Thyroid gland (tissue), 4 donors: ENCODE data around the gene PIP4K2A. TPM values are rescaled to one million over a fixed set of nuclear protein-coding genes. Genes with fewer than 3 reads are reported as not detected.

Experiments
- DNase-seq, 2 donors: peaks; one replicate each; pipeline ENCODE4 v3.0.0-alpha.2; 2019
- H3K27ac ChIP-seq, 3 donors: fragments of 200-600 bp; sonication (generic); 1 replicate in 2 of 3; 2 replicates in 1 of 3; pipeline ENCODE4 v1.5.1; 2016 to 2019; ENCODE audit warnings: mild to moderate bottlenecking in 1 of 3, moderate library complexity in 1 of 3
- H3K27me3 ChIP-seq: fragments of 200-600 bp; sonication (generic); one replicate; pipeline ENCODE4 v1.5.1; 2019
- H3K36me3 ChIP-seq, 2 donors: fragments of 200-600 bp; sonication (generic); one replicate each; pipeline ENCODE4 v1.5.1; 2016 to 2019
- H3K4me1 ChIP-seq, 2 donors: fragments of 200-600 bp; sonication (generic); one replicate each; pipeline ENCODE4 v1.5.1; 2017 to 2019
- H3K4me3 ChIP-seq, 3 donors: fragments of 200-600 bp; sonication (generic); replicated peaks in 1 of 3; 1 replicate in 2 of 3; 2 replicates in 1 of 3; pipeline ENCODE4 v1.5.1; 2016; ENCODE audit warnings: mild to moderate bottlenecking in 1 of 3
- H3K9me3 ChIP-seq: fragments of 200-600 bp; sonication (generic); one replicate; pipeline ENCODE4 v1.5.1; 2017
- CTCF ChIP-seq, 6 experiments: fragments of 200-600 bp in 3 of 6; fragments of 450-650 bp in 3 of 6; sonication (generic) in 3 of 6; IDR thresholded peaks; one replicate each; pipeline ENCODE4 v1.5.1; 2016 to 2019; ENCODE audit warnings: antibody characterized with exemption in 6 of 6, mild to moderate bottlenecking in 2 of 6, inconsistent platforms in 1 of 6, moderate library complexity in 1 of 6
- POLR2A ChIP-seq, 2 donors: fragments of 450-650 bp; IDR thresholded peaks; one replicate each; pipeline ENCODE4 v1.6.1; 2017; ENCODE audit warnings: antibody characterized with exemption in 2 of 2, mild to moderate bottlenecking in 2 of 2, moderate library complexity in 1 of 2
- WGBS, 2 donors: methylation state at CpG; one replicate each; pipeline ENCODE4 v1.1.5; 2017; 5-methylcytosine and 5-hydroxymethylcytosine counted together
- intact Hi-C: fragments of 100-400 bp; cut with DNase I; formaldehyde crosslinking; loops from one replicate; pipeline ENCODE4 v1.15.1; 2023
- total RNA-seq, 4 donors: library from RNA; depleted of rRNA; stranded (reverse); fragments of >200 nt; gene quantifications; one replicate each; pipeline ENCODE4 v1.2.3, GENCODE V29; 2016

The PIP4K2A gene
- total RNA-seq, 4 donors from 2014 or later: 16.5 to 23.2 (median 19.3) TPM

GRCh38 chr10:22573820-22574569, 140.4 kb downstream of the PIP4K2A start:
- no peak overlapping the region for H3K4me3 ChIP-seq
- no peak overlapping the region for H3K27ac ChIP-seq
- H3K27me3 ChIP-seq: no peaks in the 10 kb centered on the region
- 64 to 70% methylated on average over 7 of the region's 7 CpGs for WGBS, 2 donors
- H3K4me1 ChIP-seq: no peaks in the 10 kb centered on the region
- intact Hi-C loops: loop anchor here (10.0 kb wide), 1 partner anchor 411 kb away; no protein-coding TSS in a partner anchor
- TF ChIP-seq POLR2A (IDR thresholded peaks at IDR 0.05) (no peak), CTCF (IDR thresholded peaks at IDR 0.05) (peak in 4 of 6 experiments; percentile 15 to 50 (median 40))
- no peak for DNase-seq
- no peaks in the 10 kb centered on the region for H3K9me3 ChIP-seq
- H3K36me3 ChIP-seq: peaks cover 0 to 3% of the 10 kb centered on the region in 2 donors

- intact Hi-C loops: loop anchor here (10.0 kb wide), 1 partner anchor 414 kb away; no protein-coding TSS in a partner anchor
- Histone ChIP-seq H3K36me3 (peaks cover 0 to 6% of the 10 kb centered on the region in 2 donors), H3K27ac (no peak overlapping the region), H3K9me3 (no peaks in the 10 kb centered on the region), H3K27me3 (no peaks in the 10 kb centered on the region), H3K4me3 (no peak overlapping the region), H3K4me1 (no peaks in the 10 kb centered on the region)
- WGBS, 2 donors: 76 to 87% methylated on average over 6 of the region's 6 CpGs
- DNase-seq: no peak
- TF ChIP-seq POLR2A (IDR thresholded peaks at IDR 0.05) (no peak), CTCF (IDR thresholded peaks at IDR 0.05) (no peak)
Measured at GRCh38 chr10:22570733-22571430, 143.5 kb downstream of the PIP4K2A start.

GRCh38 chr10:22570234-22570633, 144.1 kb downstream of the PIP4K2A start:
- H3K4me1 ChIP-seq: no peaks in the 10 kb centered on the region
- no peak overlapping the region for H3K27ac ChIP-seq
- TF ChIP-seq POLR2A (IDR thresholded peaks at IDR 0.05): no peak
- TF ChIP-seq CTCF (IDR thresholded peaks at IDR 0.05): no peak
- H3K36me3 ChIP-seq: peaks cover 0 to 6% of the 10 kb centered on the region in 2 donors
- intact Hi-C loops: loop anchor here (10.0 kb wide), 1 partner anchor 415 kb away; no protein-coding TSS in a partner anchor
- WGBS, 2 donors: 83 to 95% methylated on average over 4 of the region's 4 CpGs
- no peak for DNase-seq
- H3K4me3 ChIP-seq: no peak overlapping the region
- no peaks in the 10 kb centered on the region for H3K27me3 ChIP-seq
- H3K9me3 ChIP-seq: no peaks in the 10 kb centered on the region

GRCh38 chr10:22568928-22569327, 145.4 kb downstream of the PIP4K2A start:
- intact Hi-C loops: no loop called here
- TF ChIP-seq POLR2A (IDR thresholded peaks at IDR 0.05): no peak
- TF ChIP-seq CTCF (IDR thresholded peaks at IDR 0.05): no peak
- 94 to 95% methylated on average over 7 of the region's 7 CpGs for WGBS, 2 donors
- Histone ChIP-seq H3K27ac (no peak overlapping the region), H3K4me1 (no peaks in the 10 kb centered on the region), H3K36me3 (peaks cover 0 to 7% of the 10 kb centered on the region in 2 donors), H3K27me3 (no peaks in the 10 kb centered on the region), H3K9me3 (no peaks in the 10 kb centered on the region), H3K4me3 (no peak overlapping the region)
- no peak for DNase-seq

- no peaks in the 10 kb centered on the region for H3K4me1 ChIP-seq
- H3K27ac ChIP-seq: no peak overlapping the region
- no peaks in the 10 kb centered on the region for H3K27me3 ChIP-seq
- no peak for DNase-seq
- intact Hi-C loops: no loop called here
- no peak for TF ChIP-seq CTCF (IDR thresholded peaks at IDR 0.05)
- no peak for TF ChIP-seq POLR2A (IDR thresholded peaks at IDR 0.05)
- H3K4me3 ChIP-seq: no peak overlapping the region
- WGBS, 2 donors: 84 to 96% methylated on average over 5 of the region's 5 CpGs
- peaks cover 0 to 7% of the 10 kb centered on the region in 2 donors for H3K36me3 ChIP-seq
- no peaks in the 10 kb centered on the region for H3K9me3 ChIP-seq
Measured at GRCh38 chr10:22564060-22564459, 150.3 kb downstream of the PIP4K2A start.
